ENCODE results near the gene CCRL2.
"Not testable (repeated sequence)": the region's sequence is repeated elsewhere in the genome, so short reads cannot be mapped to it uniquely, and the experiment has no call there.

- TF ChIP-seq CTCF, POLR2A, POLR2AphosphoS5 (IDR thresholded peaks at IDR 0.05): not testable (repeated sequence)
Measured at GRCh38 chr3:46402902-46403301, 4.2 kb upstream of the CCRL2 start.

All from suprapubic skin (tissue), 4 donors.